ENCODE measurements around the gene MINDY1. TPM values are rescaled to one million over a fixed set of nuclear protein-coding genes. Genes with fewer than 3 reads are reported as not detected.

MINDY1 gene
- polyA plus RNA-seq, 1 donor from 2014 or later = 2.3 TPM

Other genes with a start within 250 kb of the MINDY1 start
- 478 TPM for gene CTSS, start 241.1 kb downstream of the MINDY1 start, polyA plus RNA-seq
- gene CTSK, start 198.6 kb downstream of the MINDY1 start, polyA plus RNA-seq = 1.0 TPM
- 18.2 TPM for gene ARNT, start 130.3 kb downstream of the MINDY1 start, polyA plus RNA-seq
- gene CTXND2, start 119.8 kb downstream of the MINDY1 start, polyA plus RNA-seq = not detected
- gene SETDB1, start 80.5 kb downstream of the MINDY1 start, polyA plus RNA-seq = 19.8 TPM
- 110 TPM for gene CERS2, start 32.1 kb downstream of the MINDY1 start, polyA plus RNA-seq
- 0.11 TPM for gene ANXA9, start 24.6 kb downstream of the MINDY1 start, polyA plus RNA-seq
- gene PRUNE1, start 1.5 kb upstream of the MINDY1 start, polyA plus RNA-seq = 36.2 TPM
- 0.13 TPM for gene BNIPL, start 29.7 kb upstream of the MINDY1 start, polyA plus RNA-seq
- gene C1orf56, start 40.8 kb upstream of the MINDY1 start, polyA plus RNA-seq = 4.5 TPM
- gene CDC42SE1, start 52.7 kb upstream of the MINDY1 start, polyA plus RNA-seq = 86.2 TPM
- gene MLLT11, start 53.5 kb upstream of the MINDY1 start, polyA plus RNA-seq = 1.5 TPM
- gene GABPB2, start 63.9 kb upstream of the MINDY1 start, polyA plus RNA-seq = 5.5 TPM
- gene SEMA6C, start 139.7 kb upstream of the MINDY1 start, polyA plus RNA-seq = not detected
- 16.1 TPM for gene TNFAIP8L2, start 149.7 kb upstream of the MINDY1 start, polyA plus RNA-seq
- 0.69 TPM for gene LYSMD1, start 159.0 kb upstream of the MINDY1 start, polyA plus RNA-seq
- 70.1 TPM for gene SCNM1, start 159.2 kb upstream of the MINDY1 start, polyA plus RNA-seq
- gene TMOD4, start 169.1 kb upstream of the MINDY1 start, polyA plus RNA-seq = 1.0 TPM
- gene VPS72, start 183.3 kb upstream of the MINDY1 start, polyA plus RNA-seq = 81.0 TPM
- gene PIP5K1A, start 191.7 kb upstream of the MINDY1 start, polyA plus RNA-seq = 20.3 TPM
- gene PSMD4, start 247.8 kb upstream of the MINDY1 start, polyA plus RNA-seq = 252 TPM

Data from IgD-negative memory B cell (primary cell).